Tibial nerve (tissue), 4 donors: ENCODE data around the gene TMC7.
"Not testable (repeated sequence)": the region's sequence is repeated elsewhere in the genome, so short reads cannot be mapped to it uniquely, and the experiment has no call there.

Experiments
- EP300 ChIP-seq, 2 donors: sonication (generic); formaldehyde crosslinking; IDR thresholded peaks; one replicate each; pipeline ENCODE4 v1.6.1; 2017; ENCODE audit warnings: antibody characterized with exemption in 2 of 2, mild to moderate bottlenecking in 1 of 2
- POLR2A ChIP-seq, 2 donors: fragments of 450-650 bp; IDR thresholded peaks; one replicate each; pipeline ENCODE4 v1.6.1; 2017; ENCODE audit warnings: antibody characterized with exemption in 2 of 2, mild to moderate bottlenecking in 2 of 2, moderate library complexity in 2 of 2
- TF ChIP-seq, protein P1 (sequence below), 5 experiments: fragments of 200-600 bp in 3 of 5; fragments of 450-650 bp in 2 of 5; sonication (generic) in 3 of 5; IDR thresholded peaks; one replicate each; pipeline ENCODE4 v1.5.1; 2016 to 2019; ENCODE audit warnings: antibody characterized with exemption in 5 of 5, mild to moderate bottlenecking in 3 of 5, moderate library complexity in 2 of 5

DNA sequence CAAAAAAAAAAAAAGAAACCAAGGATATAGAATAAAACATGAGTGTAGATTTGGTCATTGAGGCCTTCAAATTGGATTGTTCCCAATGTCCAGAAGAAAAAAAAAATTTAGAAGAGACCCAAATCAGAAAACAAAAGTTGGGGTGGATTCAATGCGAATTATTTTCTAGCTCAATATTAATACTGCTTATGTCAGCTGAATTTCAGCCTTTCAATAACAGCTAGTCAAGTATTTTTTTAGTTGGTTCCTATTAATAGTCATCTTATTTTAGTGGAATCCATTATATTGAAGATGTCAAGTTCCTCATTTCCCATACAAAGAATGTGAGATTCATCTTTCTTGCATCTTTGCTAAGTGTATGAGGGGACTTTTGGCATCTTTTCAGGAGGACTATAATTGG is 1.5 kb downstream of the TMC7 start:
- TF ChIP-seq POLR2A, EP300 (IDR thresholded peaks at IDR 0.05): not testable (repeated sequence)
- TF ChIP-seq, protein P1, sequence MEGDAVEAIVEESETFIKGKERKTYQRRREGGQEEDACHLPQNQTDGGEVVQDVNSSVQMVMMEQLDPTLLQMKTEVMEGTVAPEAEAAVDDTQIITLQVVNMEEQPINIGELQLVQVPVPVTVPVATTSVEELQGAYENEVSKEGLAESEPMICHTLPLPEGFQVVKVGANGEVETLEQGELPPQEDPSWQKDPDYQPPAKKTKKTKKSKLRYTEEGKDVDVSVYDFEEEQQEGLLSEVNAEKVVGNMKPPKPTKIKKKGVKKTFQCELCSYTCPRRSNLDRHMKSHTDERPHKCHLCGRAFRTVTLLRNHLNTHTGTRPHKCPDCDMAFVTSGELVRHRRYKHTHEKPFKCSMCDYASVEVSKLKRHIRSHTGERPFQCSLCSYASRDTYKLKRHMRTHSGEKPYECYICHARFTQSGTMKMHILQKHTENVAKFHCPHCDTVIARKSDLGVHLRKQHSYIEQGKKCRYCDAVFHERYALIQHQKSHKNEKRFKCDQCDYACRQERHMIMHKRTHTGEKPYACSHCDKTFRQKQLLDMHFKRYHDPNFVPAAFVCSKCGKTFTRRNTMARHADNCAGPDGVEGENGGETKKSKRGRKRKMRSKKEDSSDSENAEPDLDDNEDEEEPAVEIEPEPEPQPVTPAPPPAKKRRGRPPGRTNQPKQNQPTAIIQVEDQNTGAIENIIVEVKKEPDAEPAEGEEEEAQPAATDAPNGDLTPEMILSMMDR (IDR thresholded peaks at IDR 0.05): not testable (repeated sequence)
